Osteocyte (in vitro differentiated cells): Measurements from ENCODE around the gene PLEKHG7. TPM values are rescaled to one million over a fixed set of nuclear protein-coding genes. Genes with fewer than 3 reads are reported as not detected.
"Not testable (repeated sequence)": the region's sequence is repeated elsewhere in the genome, so short reads cannot be mapped to it uniquely, and the experiment has no call there.

Experiments used
- DNase-seq: peaks from one replicate; pipeline ENCODE4 v3.0.0; 2021; ENCODE audit warnings: mixed read lengths; ENCODE audit not compliant: unreplicated experiment; ENCODE audit errors: extremely low spot score
- H3K27ac Mint-ChIP-seq: one replicate; pipeline ENCODE4 v1.8.0; 2021; ENCODE audit warnings: mild to moderate bottlenecking, mixed read lengths; ENCODE audit not compliant: unreplicated experiment
- H3K27me3 Mint-ChIP-seq: one replicate; pipeline ENCODE4 v1.8.0; 2021; ENCODE audit warnings: mixed read lengths; ENCODE audit not compliant: unreplicated experiment
- H3K36me3 Mint-ChIP-seq: one replicate; pipeline ENCODE4 v1.8.0; 2021; ENCODE audit warnings: mixed read lengths; ENCODE audit not compliant: unreplicated experiment
- H3K4me1 Mint-ChIP-seq: one replicate; pipeline ENCODE4 v1.8.0; 2021; ENCODE audit warnings: mixed read lengths; ENCODE audit not compliant: unreplicated experiment
- H3K4me3 Mint-ChIP-seq: one replicate; pipeline ENCODE4 v1.8.0; 2021; ENCODE audit warnings: mild to moderate bottlenecking, moderate library complexity, mixed read lengths; ENCODE audit not compliant: unreplicated experiment
- H3K9me3 Mint-ChIP-seq: one replicate; pipeline ENCODE4 v1.8.0; 2021; ENCODE audit warnings: mixed read lengths; ENCODE audit not compliant: unreplicated experiment
- total RNA-seq: library from RNA; stranded (reverse); gene quantifications from 2 replicates; pipeline ENCODE4 v1.2.1, GENCODE V29; 2021
- TF ChIP-seq, protein P1 (sequence below): fragments of 200-600 bp; sonication (generic); IDR thresholded peaks from 2 replicates; pipeline ENCODE4 v1.5.0; 2021; ENCODE audit warnings: antibody characterized with exemption, mild to moderate bottlenecking, moderate library complexity

The PLEKHG7 gene
- total RNA-seq, 1 donor from 2014 or later = not detected

DNA sequence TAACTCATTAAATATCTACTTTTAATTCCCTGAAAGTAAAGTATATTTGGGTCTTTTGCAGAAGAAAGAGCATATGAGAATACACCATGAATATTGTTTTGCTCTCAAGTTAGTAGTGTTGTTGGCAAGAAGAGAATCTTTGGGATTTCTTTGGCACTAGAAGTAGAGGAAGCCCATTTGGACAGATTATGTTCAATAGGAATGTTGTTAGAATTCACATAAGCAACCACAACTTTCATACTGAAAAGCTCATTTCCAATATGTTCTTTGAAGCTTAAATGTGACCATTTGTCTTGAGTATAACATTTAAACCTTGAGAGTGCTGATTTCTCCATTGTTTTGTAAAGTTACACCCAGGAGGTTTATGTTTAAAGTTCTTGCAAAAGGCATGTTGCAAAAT, 37.6 kb downstream of the PLEKHG7 start:
- DNase-seq = no peak
- Mint-ChIP-seq H3K27me3 (no peaks in the 10 kb centered on the region), H3K36me3 (no peaks in the 10 kb centered on the region)

DNA sequence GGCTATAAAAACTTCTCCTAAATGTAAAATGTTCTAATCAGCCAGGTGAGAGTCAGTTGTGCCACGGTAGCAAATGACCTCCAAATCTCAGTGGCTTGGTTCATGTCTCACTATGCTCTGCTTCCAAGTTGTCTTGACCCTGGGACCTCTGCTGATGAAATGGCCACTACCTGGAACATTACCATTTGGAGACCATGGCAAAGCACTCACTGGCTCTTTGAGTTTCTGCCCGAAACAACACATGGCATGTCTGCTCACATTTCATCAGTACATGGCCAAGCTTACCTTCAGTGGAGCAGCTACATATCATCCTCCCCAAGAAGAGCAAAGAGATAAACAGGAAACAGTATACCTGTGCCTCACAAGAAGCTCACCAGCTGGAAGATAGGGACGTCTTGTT, 40.2 kb downstream of the PLEKHG7 start:
- DNase-seq = no peak
- TF ChIP-seq, protein P1, sequence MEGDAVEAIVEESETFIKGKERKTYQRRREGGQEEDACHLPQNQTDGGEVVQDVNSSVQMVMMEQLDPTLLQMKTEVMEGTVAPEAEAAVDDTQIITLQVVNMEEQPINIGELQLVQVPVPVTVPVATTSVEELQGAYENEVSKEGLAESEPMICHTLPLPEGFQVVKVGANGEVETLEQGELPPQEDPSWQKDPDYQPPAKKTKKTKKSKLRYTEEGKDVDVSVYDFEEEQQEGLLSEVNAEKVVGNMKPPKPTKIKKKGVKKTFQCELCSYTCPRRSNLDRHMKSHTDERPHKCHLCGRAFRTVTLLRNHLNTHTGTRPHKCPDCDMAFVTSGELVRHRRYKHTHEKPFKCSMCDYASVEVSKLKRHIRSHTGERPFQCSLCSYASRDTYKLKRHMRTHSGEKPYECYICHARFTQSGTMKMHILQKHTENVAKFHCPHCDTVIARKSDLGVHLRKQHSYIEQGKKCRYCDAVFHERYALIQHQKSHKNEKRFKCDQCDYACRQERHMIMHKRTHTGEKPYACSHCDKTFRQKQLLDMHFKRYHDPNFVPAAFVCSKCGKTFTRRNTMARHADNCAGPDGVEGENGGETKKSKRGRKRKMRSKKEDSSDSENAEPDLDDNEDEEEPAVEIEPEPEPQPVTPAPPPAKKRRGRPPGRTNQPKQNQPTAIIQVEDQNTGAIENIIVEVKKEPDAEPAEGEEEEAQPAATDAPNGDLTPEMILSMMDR = no peak
- H3K27ac Mint-ChIP-seq = no peak overlapping the region
- no peaks in the 10 kb centered on the region for H3K27me3 Mint-ChIP-seq
- H3K36me3 Mint-ChIP-seq = no peaks in the 10 kb centered on the region
- peaks cover 25% of the 10 kb centered on the region for H3K4me1 Mint-ChIP-seq
- no peaks in the 10 kb centered on the region for H3K9me3 Mint-ChIP-seq
- no peak overlapping the region for H3K4me3 Mint-ChIP-seq

More for the DNA sequence above, 37.6 kb downstream of the PLEKHG7 start:
- H3K27ac Mint-ChIP-seq = no peak overlapping the region
- H3K4me1 Mint-ChIP-seq = peaks cover 13% of the 10 kb centered on the region
- no peak overlapping the region for H3K4me3 Mint-ChIP-seq
- TF ChIP-seq, protein P1 = no peak
- H3K9me3 Mint-ChIP-seq = no peaks in the 10 kb centered on the region

DNA sequence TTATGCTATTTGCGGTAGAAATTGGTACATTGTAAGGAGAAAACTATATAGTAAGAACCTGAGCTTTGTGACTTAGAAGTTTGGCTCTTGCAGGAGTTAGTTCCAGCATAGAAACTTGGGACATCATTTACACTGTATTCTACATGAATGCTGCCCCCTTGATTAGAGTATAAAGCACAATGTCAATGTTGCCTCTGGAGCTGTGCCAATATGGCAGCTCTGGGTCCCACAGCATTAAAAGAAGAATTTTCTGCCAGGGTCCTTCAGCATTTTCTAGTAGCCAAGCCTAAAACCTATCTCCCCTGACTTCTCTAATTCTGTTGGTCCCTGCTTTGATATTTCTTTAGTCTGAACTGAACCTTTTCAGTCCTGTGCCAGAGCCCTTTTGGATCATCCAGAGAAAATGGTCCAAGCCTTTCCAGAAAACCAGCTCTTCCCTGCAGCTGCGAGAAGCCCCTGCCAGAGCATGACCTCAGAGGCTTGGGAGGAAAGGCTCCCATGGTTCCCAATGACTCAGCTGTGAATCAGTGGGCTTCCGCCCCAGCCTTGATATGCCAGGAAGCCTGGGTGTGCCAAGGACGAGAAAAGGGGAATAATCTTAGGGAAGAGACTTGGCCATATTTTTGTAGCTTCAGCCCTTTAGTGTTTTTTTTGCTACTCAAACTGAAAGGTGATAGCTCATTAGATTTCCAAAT, 43.2 kb downstream of the PLEKHG7 start:
- Mint-ChIP-seq H3K36me3 (no peaks in the 10 kb centered on the region), H3K27ac (peak overlapping the region; percentile 84), H3K27me3 (no peaks in the 10 kb centered on the region), H3K4me3 (no peak overlapping the region), H3K4me1 (peaks cover 25% of the 10 kb centered on the region), H3K9me3 (no peaks in the 10 kb centered on the region)
- no peak for DNase-seq
- TF ChIP-seq, protein P1 = no peak

DNA sequence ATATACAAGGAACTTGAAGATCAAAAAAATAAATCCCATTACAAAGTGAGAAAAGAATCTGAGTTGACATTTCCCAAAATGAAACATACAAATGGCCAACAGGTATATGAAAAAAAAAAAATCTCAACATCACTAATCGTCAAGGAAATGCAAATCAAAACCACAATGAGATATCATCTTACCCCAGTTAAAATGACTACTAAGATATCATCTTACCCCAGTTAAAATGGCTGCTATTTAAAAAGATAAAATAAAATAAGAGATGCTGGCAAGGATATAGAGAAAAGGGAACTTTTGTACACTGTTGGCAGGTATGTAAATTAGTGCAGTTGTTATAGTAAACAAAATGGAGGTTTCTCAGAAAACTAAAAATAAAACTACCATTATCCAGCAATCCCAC, 44.4 kb downstream of the PLEKHG7 start:
- Mint-ChIP-seq H3K27me3 (no peaks in the 10 kb centered on the region), H3K27ac (no peak overlapping the region), H3K4me1 (peaks cover 25% of the 10 kb centered on the region), H3K36me3 (no peaks in the 10 kb centered on the region), H3K9me3 (no peaks in the 10 kb centered on the region), H3K4me3 (no peak overlapping the region)
- DNase-seq = no peak
- TF ChIP-seq, protein P1 = no peak

DNA sequence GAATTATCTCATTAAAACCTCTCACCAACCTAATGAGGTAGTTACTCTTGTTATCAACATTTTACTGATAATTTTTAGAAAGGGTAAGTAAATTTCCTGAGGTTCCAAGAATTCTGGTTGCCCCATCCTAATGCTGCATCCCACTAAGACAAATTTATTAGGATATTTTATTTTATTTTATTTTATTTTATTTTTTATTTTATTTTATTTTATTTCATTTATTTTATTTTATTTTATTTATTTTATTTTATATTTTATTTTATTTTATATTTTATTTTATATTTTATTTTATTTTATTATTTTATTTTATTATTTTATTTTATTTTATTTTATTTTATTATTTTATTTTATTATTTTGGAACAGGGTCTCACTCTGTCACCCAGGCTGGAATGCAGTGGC, 46.9 kb downstream of the PLEKHG7 start:
- not testable (repeated sequence) for H3K27me3 Mint-ChIP-seq, H3K36me3 Mint-ChIP-seq, H3K4me3 Mint-ChIP-seq, H3K9me3 Mint-ChIP-seq, DNase-seq, H3K27ac Mint-ChIP-seq
- H3K4me1 Mint-ChIP-seq = peaks cover 25% of the 10 kb centered on the region
